Activated CD8-positive, alpha-beta memory T cell treated with anti-CD3 and anti-CD28 coated beads, Interleukin-2, amount 50 U/mL, for 24 hours (primary cell): ENCODE results near the gene DCP1B.

Experiments
- DNase-seq: peaks from one replicate; pipeline ENCODE4 v3.0.0-alpha.2; 2020; ENCODE audit errors: extremely low read depth

Gene DCP1B

GRCh38 chr12:2017546-2018337 lies 13.5 kb upstream of the DCP1B start:
- DNase-seq = no peak

GRCh38 chr12:2016862-2017545 lies 12.7 kb upstream of the DCP1B start:
- no peak for DNase-seq

- DNase-seq = no peak
Measured at GRCh38 chr12:2014231-2014630, 10.0 kb upstream of the DCP1B start.

- no peak for DNase-seq
Measured at GRCh38 chr12:2013527-2014223, 9.4 kb upstream of the DCP1B start.

GRCh38 chr12:2013086-2013485 lies 8.8 kb upstream of the DCP1B start:
- no peak for DNase-seq

- no peak for DNase-seq
Measured at GRCh38 chr12:2011643-2012607, 7.7 kb upstream of the DCP1B start.

GRCh38 chr12:2009623-2010022 lies 5.4 kb upstream of the DCP1B start:
- no peak for DNase-seq

- no peak for DNase-seq
Measured at GRCh38 chr12:2008677-2009076, 4.4 kb upstream of the DCP1B start.

- no peak for DNase-seq
Measured at GRCh38 chr12:2003676-2004112, 563 bp downstream of the DCP1B start.

GRCh38 chr12:1995205-1995896 lies 8.9 kb downstream of the DCP1B start:
- DNase-seq = no peak

- DNase-seq = no peak
Measured at GRCh38 chr12:1994429-1995143, 9.7 kb downstream of the DCP1B start.

- no peak for DNase-seq
Measured at GRCh38 chr12:1993871-1994371, 10.3 kb downstream of the DCP1B start.

- no peak for DNase-seq
Measured at GRCh38 chr12:1993341-1993740, 10.9 kb downstream of the DCP1B start.

- DNase-seq = no peak
Measured at GRCh38 chr12:1992732-1993131, 11.5 kb downstream of the DCP1B start.

GRCh38 chr12:1989111-1989510 lies 15.1 kb downstream of the DCP1B start:
- DNase-seq = no peak

GRCh38 chr12:1984759-1985158 lies 19.5 kb downstream of the DCP1B start:
- DNase-seq = no peak

- DNase-seq = no peak
Measured at GRCh38 chr12:1980282-1980681, 24.0 kb downstream of the DCP1B start.

GRCh38 chr12:1978078-1978862 lies 26.0 kb downstream of the DCP1B start:
- DNase-seq = no peak

GRCh38 chr12:1977588-1977987 lies 26.7 kb downstream of the DCP1B start:
- no peak for DNase-seq
